Neural progenitor cell (in vitro differentiated cells): ENCODE data around the gene EHD4.

ENCODE experiments used
- EZH2 ChIP-seq: fragments of 200-600 bp; sonication (generic); IDR thresholded peaks from 2 replicates; pipeline ENCODE4 v1.6.1; 2017; ENCODE audit warnings: antibody characterized with exemption, mild to moderate bottlenecking, moderate library complexity
- EZH2phosphoT487 ChIP-seq: fragments of 200-600 bp; sonication (generic); IDR thresholded peaks from 2 replicates; pipeline ENCODE4 v1.6.1; 2017; ENCODE audit warnings: antibody characterized with exemption
- TF ChIP-seq, protein P1 (sequence below): fragments of 200-600 bp; sonication (generic); IDR thresholded peaks from 2 replicates; pipeline ENCODE4 v1.5.1; 2017; ENCODE audit warnings: antibody characterized with exemption, mild to moderate bottlenecking

DNA sequence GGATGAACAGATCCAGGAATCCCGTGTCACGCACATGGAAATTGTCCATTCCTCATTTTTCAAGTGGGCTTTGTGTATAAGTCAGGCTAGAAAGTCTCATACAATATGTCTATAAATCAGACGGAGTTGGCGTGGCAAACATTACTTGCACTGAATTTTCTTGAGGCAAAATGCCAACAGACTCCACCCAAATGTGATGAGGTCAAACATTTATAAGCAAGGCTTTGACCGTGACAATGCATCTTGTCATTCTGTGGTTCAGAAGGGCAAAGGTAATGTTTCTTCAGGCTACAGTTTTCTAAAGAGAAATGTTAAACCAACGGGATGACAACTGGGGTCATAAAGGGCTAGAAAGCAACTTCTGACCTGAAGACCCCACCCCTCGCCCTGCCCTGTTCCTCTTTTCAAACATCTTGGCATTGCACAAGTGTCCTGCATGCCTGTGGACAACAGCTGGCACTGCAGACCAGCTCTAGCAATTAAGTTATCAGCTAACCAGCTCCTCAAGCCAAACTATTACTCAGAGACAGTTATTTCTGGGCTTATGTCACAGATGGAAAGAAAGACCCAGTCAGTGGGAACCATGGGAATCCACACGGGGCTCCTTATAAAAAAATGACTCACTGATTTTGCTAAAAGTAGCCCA lies 42.0 kb downstream of the EHD4 start:
- TF ChIP-seq, protein P1, sequence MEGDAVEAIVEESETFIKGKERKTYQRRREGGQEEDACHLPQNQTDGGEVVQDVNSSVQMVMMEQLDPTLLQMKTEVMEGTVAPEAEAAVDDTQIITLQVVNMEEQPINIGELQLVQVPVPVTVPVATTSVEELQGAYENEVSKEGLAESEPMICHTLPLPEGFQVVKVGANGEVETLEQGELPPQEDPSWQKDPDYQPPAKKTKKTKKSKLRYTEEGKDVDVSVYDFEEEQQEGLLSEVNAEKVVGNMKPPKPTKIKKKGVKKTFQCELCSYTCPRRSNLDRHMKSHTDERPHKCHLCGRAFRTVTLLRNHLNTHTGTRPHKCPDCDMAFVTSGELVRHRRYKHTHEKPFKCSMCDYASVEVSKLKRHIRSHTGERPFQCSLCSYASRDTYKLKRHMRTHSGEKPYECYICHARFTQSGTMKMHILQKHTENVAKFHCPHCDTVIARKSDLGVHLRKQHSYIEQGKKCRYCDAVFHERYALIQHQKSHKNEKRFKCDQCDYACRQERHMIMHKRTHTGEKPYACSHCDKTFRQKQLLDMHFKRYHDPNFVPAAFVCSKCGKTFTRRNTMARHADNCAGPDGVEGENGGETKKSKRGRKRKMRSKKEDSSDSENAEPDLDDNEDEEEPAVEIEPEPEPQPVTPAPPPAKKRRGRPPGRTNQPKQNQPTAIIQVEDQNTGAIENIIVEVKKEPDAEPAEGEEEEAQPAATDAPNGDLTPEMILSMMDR = no peak
- TF ChIP-seq EZH2 = no peak
- no peak for TF ChIP-seq EZH2phosphoT487
